A549 (cell line): ENCODE data around the gene DNAH11.

Experiments used
- BHLHE40 ChIP-seq: IDR thresholded peaks from 2 replicates; pipeline ENCODE4 v1.6.1; 2012; ENCODE audit warnings: low read depth, low read length, inconsistent platforms
- CBX2 ChIP-seq: fragments of 200-600 bp; sonication (generic); IDR thresholded peaks from 2 replicates; pipeline ENCODE4 v1.6.1; 2016; ENCODE audit warnings: low read depth, mild to moderate bottlenecking, borderline replicate concordance
- CHD2 ChIP-seq: fragments of 150-350 bp; IDR thresholded peaks from 2 replicates; pipeline ENCODE4 v1.6.1; 2014; ENCODE audit warnings: low read length; ENCODE audit not compliant: partially characterized antibody
- HDAC2 ChIP-seq: fragments of 200-600 bp; sonication (generic); IDR thresholded peaks from 2 replicates; pipeline ENCODE4 v1.6.1; 2016
- JUN ChIP-seq, 2 experiments: fragments of >200 bp; sonication (Bioruptor Twin); formaldehyde crosslinking; IDR thresholded peaks; 2 replicates in 1 of 2; 3 replicates in 1 of 2; pipeline ENCODE4 v1.6.1; 2016 to 2017
- MYC ChIP-seq: IDR thresholded peaks from 2 replicates; pipeline ENCODE4 v1.6.1; 2012; ENCODE audit warnings: mild to moderate bottlenecking, inconsistent platforms, low read length, improper control_type of control experiment, borderline replicate concordance
- NFE2L2 ChIP-seq: fragments of 150-350 bp; conservative IDR thresholded peaks from 2 replicates; pipeline ENCODE4 v1.6.1; 2014; ENCODE audit warnings: low read length
- PHF8 ChIP-seq: fragments of 200-600 bp; sonication (generic); IDR thresholded peaks from 2 replicates; pipeline ENCODE4 v1.6.1; 2016; ENCODE audit warnings: low read depth, mild to moderate bottlenecking, antibody characterized with exemption, moderate library complexity, borderline replicate concordance
- POLR2A ChIP-seq: IDR thresholded peaks from 2 replicates; pipeline ENCODE4 v1.6.1; 2012; ENCODE audit warnings: mild to moderate bottlenecking, low read length
- TF ChIP-seq, protein P1 (sequence below): fragments of 450-650 bp; IDR thresholded peaks from 2 replicates; pipeline ENCODE4 v1.6.1; 2014; ENCODE audit warnings: antibody characterized with exemption
- TF ChIP-seq, protein P2 (sequence below): fragments of 200-600 bp; sonication (generic); IDR thresholded peaks from 2 replicates; pipeline ENCODE4 v1.6.1; 2016; ENCODE audit warnings: antibody characterized with exemption, mild to moderate bottlenecking, moderate library complexity
- TF ChIP-seq, protein P3 (sequence below): fragments of >200 bp; sonication (Bioruptor Twin); formaldehyde crosslinking; IDR thresholded peaks from 3 replicates; pipeline ENCODE4 v1.5.1; 2016

DNA sequence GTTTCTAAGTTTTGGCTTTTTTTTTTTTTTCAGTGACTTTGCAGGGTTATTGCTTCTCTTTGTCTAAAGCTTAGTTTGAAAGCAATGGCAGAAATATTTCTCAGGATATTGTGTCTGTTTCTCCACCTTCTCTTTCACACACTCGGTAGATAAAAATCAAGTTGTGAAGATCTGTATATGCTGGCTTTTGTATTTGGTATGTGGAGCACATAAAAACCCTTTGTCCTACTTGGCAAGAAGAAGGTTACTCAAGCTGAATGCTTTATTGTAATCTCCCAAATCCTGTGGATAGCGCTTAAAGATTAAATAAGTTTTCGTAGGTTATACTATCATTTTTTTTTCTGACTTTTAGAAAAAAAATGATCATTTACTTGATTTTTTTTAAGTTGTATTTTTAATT lies 230.5 kb downstream of the DNAH11 start:
- TF ChIP-seq CHD2, result no peak
- TF ChIP-seq, protein P1, sequence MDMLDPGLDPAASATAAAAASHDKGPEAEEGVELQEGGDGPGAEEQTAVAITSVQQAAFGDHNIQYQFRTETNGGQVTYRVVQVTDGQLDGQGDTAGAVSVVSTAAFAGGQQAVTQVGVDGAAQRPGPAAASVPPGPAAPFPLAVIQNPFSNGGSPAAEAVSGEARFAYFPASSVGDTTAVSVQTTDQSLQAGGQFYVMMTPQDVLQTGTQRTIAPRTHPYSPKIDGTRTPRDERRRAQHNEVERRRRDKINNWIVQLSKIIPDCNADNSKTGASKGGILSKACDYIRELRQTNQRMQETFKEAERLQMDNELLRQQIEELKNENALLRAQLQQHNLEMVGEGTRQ, result no peak
- TF ChIP-seq, protein P2, sequence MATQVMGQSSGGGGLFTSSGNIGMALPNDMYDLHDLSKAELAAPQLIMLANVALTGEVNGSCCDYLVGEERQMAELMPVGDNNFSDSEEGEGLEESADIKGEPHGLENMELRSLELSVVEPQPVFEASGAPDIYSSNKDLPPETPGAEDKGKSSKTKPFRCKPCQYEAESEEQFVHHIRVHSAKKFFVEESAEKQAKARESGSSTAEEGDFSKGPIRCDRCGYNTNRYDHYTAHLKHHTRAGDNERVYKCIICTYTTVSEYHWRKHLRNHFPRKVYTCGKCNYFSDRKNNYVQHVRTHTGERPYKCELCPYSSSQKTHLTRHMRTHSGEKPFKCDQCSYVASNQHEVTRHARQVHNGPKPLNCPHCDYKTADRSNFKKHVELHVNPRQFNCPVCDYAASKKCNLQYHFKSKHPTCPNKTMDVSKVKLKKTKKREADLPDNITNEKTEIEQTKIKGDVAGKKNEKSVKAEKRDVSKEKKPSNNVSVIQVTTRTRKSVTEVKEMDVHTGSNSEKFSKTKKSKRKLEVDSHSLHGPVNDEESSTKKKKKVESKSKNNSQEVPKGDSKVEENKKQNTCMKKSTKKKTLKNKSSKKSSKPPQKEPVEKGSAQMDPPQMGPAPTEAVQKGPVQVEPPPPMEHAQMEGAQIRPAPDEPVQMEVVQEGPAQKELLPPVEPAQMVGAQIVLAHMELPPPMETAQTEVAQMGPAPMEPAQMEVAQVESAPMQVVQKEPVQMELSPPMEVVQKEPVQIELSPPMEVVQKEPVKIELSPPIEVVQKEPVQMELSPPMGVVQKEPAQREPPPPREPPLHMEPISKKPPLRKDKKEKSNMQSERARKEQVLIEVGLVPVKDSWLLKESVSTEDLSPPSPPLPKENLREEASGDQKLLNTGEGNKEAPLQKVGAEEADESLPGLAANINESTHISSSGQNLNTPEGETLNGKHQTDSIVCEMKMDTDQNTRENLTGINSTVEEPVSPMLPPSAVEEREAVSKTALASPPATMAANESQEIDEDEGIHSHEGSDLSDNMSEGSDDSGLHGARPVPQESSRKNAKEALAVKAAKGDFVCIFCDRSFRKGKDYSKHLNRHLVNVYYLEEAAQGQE, result no peak
- TF ChIP-seq, protein P3, sequence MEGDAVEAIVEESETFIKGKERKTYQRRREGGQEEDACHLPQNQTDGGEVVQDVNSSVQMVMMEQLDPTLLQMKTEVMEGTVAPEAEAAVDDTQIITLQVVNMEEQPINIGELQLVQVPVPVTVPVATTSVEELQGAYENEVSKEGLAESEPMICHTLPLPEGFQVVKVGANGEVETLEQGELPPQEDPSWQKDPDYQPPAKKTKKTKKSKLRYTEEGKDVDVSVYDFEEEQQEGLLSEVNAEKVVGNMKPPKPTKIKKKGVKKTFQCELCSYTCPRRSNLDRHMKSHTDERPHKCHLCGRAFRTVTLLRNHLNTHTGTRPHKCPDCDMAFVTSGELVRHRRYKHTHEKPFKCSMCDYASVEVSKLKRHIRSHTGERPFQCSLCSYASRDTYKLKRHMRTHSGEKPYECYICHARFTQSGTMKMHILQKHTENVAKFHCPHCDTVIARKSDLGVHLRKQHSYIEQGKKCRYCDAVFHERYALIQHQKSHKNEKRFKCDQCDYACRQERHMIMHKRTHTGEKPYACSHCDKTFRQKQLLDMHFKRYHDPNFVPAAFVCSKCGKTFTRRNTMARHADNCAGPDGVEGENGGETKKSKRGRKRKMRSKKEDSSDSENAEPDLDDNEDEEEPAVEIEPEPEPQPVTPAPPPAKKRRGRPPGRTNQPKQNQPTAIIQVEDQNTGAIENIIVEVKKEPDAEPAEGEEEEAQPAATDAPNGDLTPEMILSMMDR, result no peak
- no peak for TF ChIP-seq NFE2L2
- no peak for TF ChIP-seq JUN (IDR thresholded peaks at IDR 0.05)
- TF ChIP-seq PHF8, result no peak
- no peak for TF ChIP-seq POLR2A
- no peak for TF ChIP-seq CBX2
- TF ChIP-seq BHLHE40, result no peak
- no peak for TF ChIP-seq MYC
- no peak for TF ChIP-seq HDAC2
